A549 treated with AZD9567 at 1 μM for 4 hours (cell line): ENCODE measurements around the gene SCGB1D2. TPM values are rescaled to one million over a fixed set of nuclear protein-coding genes. Genes with fewer than 3 reads are reported as not detected.

Source experiments
- total RNA-seq: library from RNA; stranded (reverse); fragments of 200-300 nt; extraction: Qiagen RNA extraction; gene quantifications from 5 replicates; pipeline ENCODE4 v1.2.3, GENCODE V29; 2022; ENCODE audit not compliant: insufficient read depth

SCGB1D2 gene, protein sequence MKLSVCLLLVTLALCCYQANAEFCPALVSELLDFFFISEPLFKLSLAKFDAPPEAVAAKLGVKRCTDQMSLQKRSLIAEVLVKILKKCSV
- total RNA-seq: not detected in 5 replicates

DNA sequence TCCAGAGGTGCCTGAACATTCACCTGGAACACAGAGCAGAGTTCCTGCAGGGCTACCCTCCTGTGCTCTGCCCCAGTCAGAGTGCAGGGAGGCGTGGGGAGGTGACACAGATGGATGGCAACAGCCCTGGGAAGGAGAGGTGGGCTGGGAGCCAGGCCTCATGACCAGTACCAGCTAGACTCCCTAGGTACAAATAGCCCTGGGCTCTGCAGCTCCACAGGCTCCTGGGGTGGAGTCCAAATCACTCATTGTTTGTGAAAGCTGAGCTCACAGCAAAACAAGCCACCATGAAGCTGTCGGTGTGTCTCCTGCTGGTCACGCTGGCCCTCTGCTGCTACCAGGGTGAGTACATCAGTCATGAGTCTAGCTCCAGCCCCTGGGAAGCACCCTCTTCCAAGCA lies at the start of gene SCGB1D2:
Gene SCGB1D2, plus strand, starts transcription at position 219 of the 400 bp plus-strand sequence. Its CDS starts 69 bp downstream, at position 288.

DNA sequence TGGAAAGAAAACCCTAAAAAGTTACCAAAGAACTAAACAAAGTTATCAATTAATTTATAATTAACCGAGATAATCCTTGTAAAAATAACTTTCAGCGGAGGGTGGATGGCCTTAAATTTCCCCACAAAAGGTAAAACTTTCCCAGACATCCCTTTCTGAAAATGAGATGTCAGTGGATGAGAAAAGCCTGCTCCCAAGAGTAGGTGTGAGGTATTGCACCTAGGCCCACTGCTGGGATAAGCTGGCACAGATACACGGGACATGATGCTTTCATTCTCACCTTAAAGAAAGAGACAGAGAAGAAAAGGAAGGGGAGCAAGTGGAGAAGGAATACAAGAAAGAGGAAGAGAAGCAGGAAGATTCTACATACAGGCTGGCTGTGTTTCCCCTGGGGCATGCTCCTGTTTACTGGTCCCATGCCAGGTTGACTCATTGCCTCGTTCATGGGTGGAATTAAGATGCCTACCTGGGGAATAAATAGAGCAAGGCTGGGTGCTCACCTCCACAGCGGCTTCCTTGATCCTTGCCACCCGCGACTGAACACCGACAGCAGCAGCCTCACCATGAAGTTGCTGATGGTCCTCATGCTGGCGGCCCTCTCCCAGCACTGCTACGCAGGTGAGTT lies 27.7 kb downstream of the SCGB1D2 start, which contains the start of gene SCGB2A2:
Gene SCGB2A2, plus strand, starts transcription at position 505 of the 625 bp plus-strand sequence. Its CDS starts 59 bp downstream, at position 564.

Other genes starting within 250 kb of the SCGB1D2 start
- 48.2 to 53.3 TPM (median 50.3 TPM) in 5 replicates for gene INCENP, start 118.2 kb upstream of the SCGB1D2 start, total RNA-seq
- gene SCGB1D1, start 52.0 kb upstream of the SCGB1D2 start, total RNA-seq: not detected in 5 replicates
- gene SCGB2A1, start 33.6 kb upstream of the SCGB1D2 start, total RNA-seq: not detected in 5 replicates
- gene SCGB2A2, start 27.9 kb downstream of the SCGB1D2 start, total RNA-seq: not detected in 5 replicates
- not detected in 5 replicates for gene SCGB1D4, start 56.8 kb downstream of the SCGB1D2 start, total RNA-seq
- gene ASRGL1, start 95.2 kb downstream of the SCGB1D2 start, total RNA-seq: 9.1 to 15.6 TPM (median 13.1 TPM) in 5 replicates
- 0.33 TPM in 1 of 5 replicates, not detected in the others for gene SCGB1A1, start 176.8 kb downstream of the SCGB1D2 start, total RNA-seq